DMS 273 (cell line): ENCODE data around the gene NECAB2.

Source experiments
- DNase-seq: peaks from one replicate; lab custom pipeline; 2025; ENCODE audit not compliant: unreplicated experiment; lab: John Stamatoyannopoulos, UW

Gene NECAB2

GRCh38 chr16:83951544-83951943, 16.5 kb upstream of the NECAB2 start:
- DNase-seq = no peak

DNA sequence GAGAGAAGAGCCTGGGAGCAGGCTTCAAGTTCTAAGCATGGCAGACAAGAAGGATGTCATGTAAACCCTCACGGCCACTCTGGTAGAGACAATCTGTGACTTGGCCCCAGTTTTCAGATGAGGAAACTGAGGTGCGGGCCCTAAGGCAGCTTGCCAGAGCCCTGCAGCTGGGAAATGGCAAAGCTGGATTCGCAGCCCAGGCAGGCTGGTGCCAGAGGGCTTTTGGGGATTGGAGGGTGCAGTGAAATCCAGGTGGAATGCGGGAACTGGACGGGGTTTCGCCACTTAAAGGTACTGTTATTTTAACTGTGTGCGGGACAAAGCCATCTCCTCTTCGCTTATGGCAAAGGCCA, 15.5 kb upstream of the NECAB2 start:
- DNase-seq = peak; percentile 74

DNA sequence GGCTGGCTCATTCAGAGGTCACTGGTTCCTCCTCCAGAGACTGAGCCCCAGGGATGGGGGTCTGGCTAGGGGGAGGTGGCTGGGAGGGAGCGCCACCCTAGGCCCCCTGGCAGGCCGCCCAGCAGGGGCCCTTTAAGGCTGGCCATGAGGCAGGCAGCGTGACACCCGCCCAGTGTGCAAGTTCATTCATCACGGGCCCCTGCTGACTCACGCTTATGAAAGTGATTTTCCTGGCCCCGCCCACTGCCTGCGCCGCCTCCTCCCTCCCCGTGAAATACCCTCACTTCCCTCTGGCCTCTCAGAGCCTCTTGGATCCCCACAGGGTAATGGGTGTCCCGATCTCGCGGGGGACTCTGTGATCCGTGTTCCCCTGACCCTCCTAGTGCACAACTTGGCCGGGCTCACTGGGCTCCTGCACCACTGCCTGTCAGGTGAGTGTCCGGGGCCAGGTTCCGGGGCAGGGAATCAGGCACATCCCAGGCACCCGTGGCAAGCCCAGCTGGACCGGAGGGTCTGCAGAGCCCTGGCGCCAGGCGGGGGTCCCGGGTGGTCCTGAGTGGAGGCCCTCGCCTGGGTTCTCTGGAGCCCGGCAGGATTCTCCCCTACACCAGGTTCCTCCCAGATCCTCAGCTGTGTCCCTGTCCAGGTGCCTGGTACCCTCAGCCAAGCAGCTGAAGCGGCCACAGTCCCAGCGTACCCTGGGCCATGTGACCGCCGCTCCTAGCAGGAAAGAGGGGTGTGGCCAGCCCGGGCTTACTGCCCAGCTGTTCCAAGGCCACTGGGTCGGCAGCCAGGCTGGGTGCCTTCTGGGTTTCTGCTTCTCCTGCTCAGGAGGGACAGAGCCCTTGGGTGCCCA, 14.9 kb upstream of the NECAB2 start, which contains the start of gene OSGIN1:
OSGIN1 (plus strand) TSS at position 301 of the 856 bp plus-strand sequence. CDS start 4,432 bp downstream, outside the sequence.
- DNase-seq = peak; percentile 91

- peak; percentile 75 for DNase-seq
These were observed 14.1 kb upstream of the NECAB2 start for GRCh38 chr16:83953796-83954576.

GRCh38 chr16:83954577-83955016, 13.4 kb upstream of the NECAB2 start:
- DNase-seq = peak; percentile 48

DNA sequence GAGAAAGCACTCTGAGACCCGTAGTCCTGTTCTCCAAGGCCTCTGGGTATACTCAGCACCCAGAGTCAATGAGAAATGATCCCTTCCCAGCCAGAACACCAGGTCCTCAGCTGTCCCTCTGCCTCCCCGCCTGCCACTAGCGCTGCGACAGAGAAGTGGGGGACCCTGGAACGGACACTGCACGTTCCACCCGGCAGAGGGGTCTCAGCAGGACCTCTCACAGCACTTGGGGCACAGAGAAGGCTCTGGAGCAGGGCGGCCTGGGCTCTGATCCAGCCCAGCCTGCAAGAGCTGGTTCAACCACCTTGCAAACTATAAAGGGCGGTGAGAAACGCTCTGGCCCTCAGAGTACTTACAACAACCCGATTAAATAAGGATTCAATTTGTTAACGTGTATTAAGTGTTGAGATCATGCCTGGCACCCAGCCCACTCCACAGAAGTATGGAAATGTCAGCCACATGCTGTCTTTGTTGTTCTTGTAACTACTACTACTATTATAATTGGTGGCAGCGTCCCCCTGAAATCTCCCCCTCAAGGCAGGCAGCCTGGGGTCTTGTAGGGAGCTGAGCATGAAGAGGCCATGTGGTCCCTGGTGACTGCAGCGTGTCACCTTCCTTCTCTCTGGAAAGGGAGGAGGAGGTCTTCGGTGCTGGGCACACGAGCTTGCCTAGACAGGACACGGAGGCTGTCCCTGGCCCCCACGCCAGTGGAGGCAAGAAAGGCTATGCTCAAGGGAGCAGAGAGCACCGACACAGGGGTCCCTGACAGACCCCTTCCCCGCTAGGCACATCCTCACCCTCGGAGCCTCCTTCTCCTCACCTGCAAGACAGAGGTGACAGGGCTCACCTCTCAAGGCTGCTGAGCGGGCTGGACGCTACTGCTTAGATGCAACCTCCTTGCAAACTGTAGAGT, 12.6 kb upstream of the NECAB2 start:
- peak; percentile 73 for DNase-seq

- peak; percentile 90 for DNase-seq
These were observed 11.4 kb upstream of the NECAB2 start for GRCh38 chr16:83956336-83957289.

GRCh38 chr16:83957296-83957855, 10.7 kb upstream of the NECAB2 start:
- no peak for DNase-seq

GRCh38 chr16:83958137-83958845, 9.8 kb upstream of the NECAB2 start:
- DNase-seq = no peak

- DNase-seq = no peak
These were observed 9.0 kb upstream of the NECAB2 start for GRCh38 chr16:83958846-83959565.

DNA sequence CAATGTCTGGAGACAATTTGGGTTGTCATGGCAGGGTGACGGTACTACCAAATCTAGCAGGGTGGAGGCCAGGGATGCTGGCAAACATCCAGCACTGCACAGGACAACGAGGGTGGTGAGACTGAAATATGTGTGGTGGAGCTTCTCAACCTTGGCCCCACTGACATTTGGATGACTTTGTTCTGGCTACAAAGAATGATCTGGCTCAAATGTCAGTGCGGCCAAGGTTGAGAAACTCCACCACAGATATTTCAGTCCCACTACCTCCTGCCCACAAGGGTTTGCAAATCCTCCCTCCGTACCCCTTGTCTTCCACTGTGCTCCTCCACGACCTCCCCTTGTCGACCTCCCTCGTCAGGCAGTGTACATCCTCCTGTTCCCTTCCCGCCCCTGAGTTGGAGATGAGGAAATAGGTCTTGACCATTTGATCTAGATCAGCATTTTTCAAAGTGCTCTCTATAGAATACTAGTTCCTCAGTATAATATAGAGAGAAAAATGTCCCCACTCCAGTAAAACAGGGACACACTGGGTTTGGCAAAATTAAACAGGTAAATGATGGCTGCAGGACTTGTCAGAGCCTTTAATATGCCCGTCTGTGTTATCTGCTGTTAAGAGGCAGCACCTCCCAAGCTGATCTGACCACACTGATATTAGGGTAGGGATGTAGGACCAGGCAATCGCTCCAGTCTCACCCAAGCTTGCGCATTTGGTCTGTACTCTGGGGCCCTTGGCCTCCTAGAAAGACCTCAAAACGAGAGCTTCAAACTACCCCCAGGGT, 8.2 kb upstream of the NECAB2 start:
- no peak for DNase-seq

- DNase-seq = no peak
These were observed 7.4 kb upstream of the NECAB2 start for GRCh38 chr16:83960521-83961249.

DNA sequence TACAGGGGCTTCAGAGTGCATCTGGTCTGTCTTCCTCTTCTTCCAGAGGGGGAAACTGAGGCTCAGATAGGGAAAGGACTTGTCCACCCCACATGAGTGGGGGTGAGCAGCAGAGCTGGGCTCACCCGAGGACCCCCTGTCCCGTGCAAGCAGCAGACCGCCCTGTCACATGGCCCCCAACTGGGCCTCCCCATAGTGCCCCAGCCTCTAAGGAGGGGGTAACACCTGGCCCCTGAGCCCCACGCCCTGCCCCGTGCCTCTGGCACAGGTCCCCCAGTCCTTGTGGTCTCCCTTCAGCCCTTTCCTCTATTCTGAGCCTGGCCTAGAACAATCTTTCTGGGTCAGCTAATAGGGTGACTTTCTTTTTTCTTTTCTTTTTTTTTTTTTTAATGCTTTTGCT, 6.5 kb upstream of the NECAB2 start:
- DNase-seq = no peak

DNA sequence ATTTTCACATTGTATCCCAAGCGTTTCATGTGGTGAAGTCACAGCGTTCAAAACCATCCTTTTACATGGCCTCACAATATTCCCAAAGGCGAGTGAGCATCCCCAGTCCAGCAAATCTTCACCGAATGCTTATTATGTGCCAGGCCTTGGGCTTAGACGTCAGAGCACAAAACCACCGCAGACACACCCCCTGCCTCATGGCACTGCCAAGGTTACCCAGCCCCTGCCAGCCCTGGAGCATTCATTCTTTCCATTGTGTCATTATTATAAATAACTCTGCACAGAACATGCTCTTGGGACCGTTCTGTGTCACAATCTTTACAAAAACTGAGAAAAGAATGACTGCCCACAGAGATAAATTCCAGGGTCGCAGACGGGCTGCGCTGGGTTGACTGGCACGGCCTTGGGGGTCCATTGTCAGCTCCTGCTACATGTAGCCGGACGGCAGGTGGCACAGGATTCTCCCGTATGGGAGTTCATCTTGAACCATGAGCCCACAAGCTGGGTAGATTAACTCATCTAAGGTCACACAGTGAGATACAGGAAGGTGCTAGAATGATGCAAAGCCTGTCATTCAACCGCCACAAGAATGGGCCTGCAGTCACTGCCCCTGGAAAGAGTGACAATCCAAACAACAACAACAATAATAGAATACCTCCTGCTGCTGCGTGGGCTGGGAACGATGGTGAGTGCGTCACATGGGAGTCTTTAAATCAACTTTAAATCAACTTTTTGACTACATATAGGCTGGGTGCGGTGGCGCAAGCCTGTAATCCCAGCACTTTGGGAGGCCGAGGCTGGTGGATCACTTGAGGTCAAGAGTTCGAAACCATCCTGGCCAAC, 4.5 kb upstream of the NECAB2 start:
- no peak for DNase-seq

DNA sequence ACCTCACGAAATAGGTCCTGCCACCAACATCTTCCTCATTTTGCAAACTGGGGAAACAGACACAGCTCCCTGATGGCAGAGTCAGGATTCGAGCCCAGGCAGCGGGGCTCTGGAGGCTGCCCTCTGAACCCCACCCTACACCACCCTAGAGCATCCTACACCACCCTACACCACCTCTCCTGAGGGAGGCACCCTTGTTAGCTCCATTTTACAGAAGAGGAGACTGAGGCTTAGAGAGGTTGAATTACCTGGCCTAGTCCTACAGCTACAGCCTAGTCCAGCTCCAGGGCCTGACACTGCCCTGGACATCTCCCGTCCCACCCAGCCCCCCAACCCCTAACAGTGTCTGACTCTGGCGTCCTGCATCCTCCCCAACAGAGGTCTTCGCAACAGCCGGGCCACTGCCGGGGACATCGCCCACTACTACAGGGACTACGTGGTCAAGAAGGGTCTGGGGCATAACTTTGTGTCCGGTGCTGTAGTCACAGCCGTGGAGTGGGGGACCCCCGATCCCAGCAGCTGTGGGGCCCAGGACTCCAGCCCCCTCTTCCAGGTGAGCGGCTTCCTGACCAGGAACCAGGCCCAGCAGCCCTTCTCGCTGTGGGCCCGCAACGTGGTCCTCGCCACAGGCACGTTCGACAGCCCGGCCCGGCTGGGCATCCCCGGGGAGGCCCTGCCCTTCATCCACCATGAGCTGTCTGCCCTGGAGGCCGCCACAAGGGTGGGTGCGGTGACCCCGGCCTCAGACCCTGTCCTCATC, 3.2 kb upstream of the NECAB2 start:
- no peak for DNase-seq
